A673 (cell line): Measurements from ENCODE around the gene FGF21. TPM values are rescaled to one million over a fixed set of nuclear protein-coding genes. Genes with fewer than 3 reads are reported as not detected.

Experiments
- BruUV-seq: library from RNA; stranded (reverse); fragments of 400-500 nt; replicated peaks from 2 replicates; lab custom pipeline; 2021; lab: Mats Ljungman, UMichigan
- CTCF ChIA-PET: fragments of 300-600 bp; sonication (Branson Sonifier 250); formaldehyde crosslinking; loops from one replicate; lab custom pipeline; 2022; ENCODE audit warnings: antibody characterized with exemption; lab: Charles Lee
- POLR2A ChIA-PET: fragments of 300-600 bp; sonication (Branson Sonifier 250); formaldehyde crosslinking; loops from one replicate; lab custom pipeline; 2022; ENCODE audit warnings: antibody characterized with exemption; ENCODE audit not compliant: low non-redundant PET; lab: Charles Lee
- DNase-seq: peaks from one replicate; pipeline ENCODE4 v3.0.0-alpha.2; 2015; ENCODE audit warnings: low spot score
- H3K27ac ChIP-seq: fragments of 200-600 bp; sonication (generic); 2 replicates; pipeline ENCODE4 v1.5.1; 2016; ENCODE audit warnings: mixed run types, low read depth, mild to moderate bottlenecking, mixed read lengths, antibody characterized with exemption, low read length; ENCODE audit not compliant: poor library complexity, severe bottlenecking
- H3K27me3 ChIP-seq: fragments of 200-600 bp; sonication (generic); replicated peaks from 2 replicates; pipeline ENCODE4 v1.6.1; 2017; ENCODE audit warnings: mixed run types, low read depth, mild to moderate bottlenecking, mixed read lengths, antibody characterized with exemption, low read length; ENCODE audit not compliant: insufficient read depth, poor library complexity
- H3K36me3 ChIP-seq: fragments of 200-600 bp; sonication (generic); 2 replicates; pipeline ENCODE4 v1.6.1; 2016; ENCODE audit warnings: mixed run types, mild to moderate bottlenecking, mixed read lengths, antibody characterized with exemption, low read length; ENCODE audit not compliant: insufficient read depth, poor library complexity, severe bottlenecking
- H3K4me1 ChIP-seq: fragments of 200-600 bp; sonication (generic); 2 replicates; pipeline ENCODE4 v1.6.1; 2017; ENCODE audit warnings: mixed run types, mild to moderate bottlenecking, mixed read lengths, antibody characterized with exemption, low read length; ENCODE audit not compliant: insufficient read depth, poor library complexity, severe bottlenecking
- H3K4me3 ChIP-seq: fragments of 200-600 bp; sonication (generic); 2 replicates; pipeline ENCODE4 v1.5.1; 2016; ENCODE audit warnings: low read depth, mixed run types, mild to moderate bottlenecking, mixed read lengths, low read length; ENCODE audit not compliant: poor library complexity, severe bottlenecking
- H3K9me3 ChIP-seq: fragments of 200-600 bp; sonication (generic); 2 replicates; pipeline ENCODE4 v1.6.1; 2016; ENCODE audit warnings: mixed run types, low read depth, mild to moderate bottlenecking, mixed read lengths, antibody characterized with exemption, low read length; ENCODE audit not compliant: poor library complexity, severe bottlenecking
- EZH2 ChIP-seq: fragments of 200-600 bp; sonication (generic); IDR thresholded peaks from 2 replicates; pipeline ENCODE4 v1.6.1; 2017; ENCODE audit warnings: borderline replicate concordance, low read depth, mild to moderate bottlenecking, mixed read lengths, antibody characterized with exemption, low read length; ENCODE audit not compliant: poor library complexity, severe bottlenecking
- intact Hi-C: fragments of 100-400 bp; cut with micrococcal nuclease; formaldehyde crosslinking; loops from one replicate; pipeline ENCODE4 v1.10.0; 2022; ENCODE audit not compliant: unreplicated experiment
- total RNA-seq: library from RNA; stranded (reverse); gene quantifications from 2 replicates; pipeline ENCODE4 v1.2.3, GENCODE V29; 2021
- TF ChIP-seq, protein P1 (sequence below): fragments of 300-800, 200-600 bp; sonication (generic); conservative IDR thresholded peaks from 2 replicates; pipeline ENCODE4 v1.5.1; 2017; ENCODE audit warnings: low read depth, mild to moderate bottlenecking, antibody characterized with exemption, low read length, moderate library complexity, mixed read lengths

Gene FGF21
- total RNA-seq, 1 experiment from 2014 or later = not detected

DNA sequence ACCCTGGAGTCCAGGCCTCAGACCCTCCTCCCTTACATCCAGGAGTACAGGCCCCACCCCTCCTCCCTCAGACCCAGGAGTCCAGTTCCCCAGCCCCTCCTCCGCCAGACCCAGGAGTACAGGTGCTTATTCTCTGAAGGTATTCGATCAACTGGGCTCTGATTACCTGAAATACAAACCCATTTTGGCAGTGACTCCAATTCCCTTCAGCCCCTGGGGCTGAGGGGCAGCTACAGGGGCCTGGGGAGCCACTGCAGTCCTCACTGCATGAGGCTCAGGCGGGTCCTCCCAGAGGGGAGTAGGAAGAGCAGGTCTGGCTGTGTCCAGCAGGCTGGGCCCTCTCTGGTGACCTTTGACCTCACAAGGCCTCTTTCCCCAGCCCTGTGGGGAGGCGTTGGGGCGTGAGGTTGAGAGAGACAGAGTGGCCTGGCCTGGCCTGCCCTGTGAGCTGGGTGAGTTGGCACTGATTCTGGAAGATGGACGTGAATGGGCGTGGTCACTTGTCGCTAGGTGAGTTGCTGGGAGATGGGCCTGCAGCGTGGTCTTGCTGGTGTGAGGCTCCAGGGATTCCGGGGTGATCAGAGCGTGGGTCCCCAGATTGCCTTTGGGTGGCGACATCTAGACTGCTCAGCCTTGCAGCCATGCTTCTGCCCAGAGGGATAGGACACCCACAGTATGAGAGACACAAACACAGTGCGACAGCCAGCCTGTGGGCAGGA, 52.4 kb downstream of the FGF21 start:
- BruUV-seq = no TSS peak
- intact Hi-C loops = no loop called here
- Histone ChIP-seq H3K27ac (peak overlapping the region; percentile 20), H3K36me3 (peaks cover 5% of the 10 kb centered on the region), H3K9me3 (no peaks in the 10 kb centered on the region), H3K4me3 (no peak overlapping the region), H3K27me3 (no peaks in the 10 kb centered on the region), H3K4me1 (peaks cover 13% of the 10 kb centered on the region)
- CTCF ChIA-PET = no interaction called here
- TF ChIP-seq EZH2 = no peak
- TF ChIP-seq, protein P1, sequence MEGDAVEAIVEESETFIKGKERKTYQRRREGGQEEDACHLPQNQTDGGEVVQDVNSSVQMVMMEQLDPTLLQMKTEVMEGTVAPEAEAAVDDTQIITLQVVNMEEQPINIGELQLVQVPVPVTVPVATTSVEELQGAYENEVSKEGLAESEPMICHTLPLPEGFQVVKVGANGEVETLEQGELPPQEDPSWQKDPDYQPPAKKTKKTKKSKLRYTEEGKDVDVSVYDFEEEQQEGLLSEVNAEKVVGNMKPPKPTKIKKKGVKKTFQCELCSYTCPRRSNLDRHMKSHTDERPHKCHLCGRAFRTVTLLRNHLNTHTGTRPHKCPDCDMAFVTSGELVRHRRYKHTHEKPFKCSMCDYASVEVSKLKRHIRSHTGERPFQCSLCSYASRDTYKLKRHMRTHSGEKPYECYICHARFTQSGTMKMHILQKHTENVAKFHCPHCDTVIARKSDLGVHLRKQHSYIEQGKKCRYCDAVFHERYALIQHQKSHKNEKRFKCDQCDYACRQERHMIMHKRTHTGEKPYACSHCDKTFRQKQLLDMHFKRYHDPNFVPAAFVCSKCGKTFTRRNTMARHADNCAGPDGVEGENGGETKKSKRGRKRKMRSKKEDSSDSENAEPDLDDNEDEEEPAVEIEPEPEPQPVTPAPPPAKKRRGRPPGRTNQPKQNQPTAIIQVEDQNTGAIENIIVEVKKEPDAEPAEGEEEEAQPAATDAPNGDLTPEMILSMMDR = 0 out of 2 replicates have a peak, but pooled peaks have one; percentile 29
- POLR2A ChIA-PET = no interaction called here
- no peak for DNase-seq

Other genes with a start within 250 kb of the FGF21 start
- gene LMTK3, start 243.7 kb upstream of the FGF21 start, total RNA-seq = 0.52 and 1.0 TPM in 2 replicates
- gene SULT2B1, start 203.4 kb upstream of the FGF21 start, total RNA-seq = 0.24 and 0.60 TPM in 2 replicates
- gene SPACA4, start 148.8 kb upstream of the FGF21 start, total RNA-seq = not detected in 2 replicates
- gene FAM83E, start 140.4 kb upstream of the FGF21 start, total RNA-seq = 5.5 and 6.1 TPM in 2 replicates
- gene RPL18, start 136.3 kb upstream of the FGF21 start, total RNA-seq = 1,417 and 1,448 TPM in 2 replicates
- 38.8 and 43.0 TPM in 2 replicates for gene SPHK2, start 136.0 kb upstream of the FGF21 start, total RNA-seq
- gene DBP, start 118.1 kb upstream of the FGF21 start, total RNA-seq = 14.2 and 22.1 TPM in 2 replicates
- gene CA11, start 109.3 kb upstream of the FGF21 start, total RNA-seq = 36.8 and 38.2 TPM in 2 replicates
- not detected in 2 replicates for gene NTN5, start 82.5 kb upstream of the FGF21 start, total RNA-seq
- gene FUT2, start 59.6 kb upstream of the FGF21 start, total RNA-seq = not detected in 2 replicates
- 4.7 and 5.9 TPM in 2 replicates for gene MAMSTR, start 35.8 kb upstream of the FGF21 start, total RNA-seq
- gene RASIP1, start 14.9 kb upstream of the FGF21 start, total RNA-seq = 3.8 and 5.0 TPM in 2 replicates
- gene IZUMO1, start 8.6 kb upstream of the FGF21 start, total RNA-seq = not detected in 2 replicates
- 0.06 and 0.15 TPM in 2 replicates for gene FUT1, start 2.9 kb upstream of the FGF21 start, total RNA-seq
- 54.0 and 62.7 TPM in 2 replicates for gene BCAT2, start 55.5 kb downstream of the FGF21 start, total RNA-seq
- 2.0 and 3.0 TPM in 2 replicates for gene HSD17B14, start 81.0 kb downstream of the FGF21 start, total RNA-seq
- gene PLEKHA4, start 113.1 kb downstream of the FGF21 start, total RNA-seq = 20.7 and 24.1 TPM in 2 replicates
- gene PPP1R15A, start 116.9 kb downstream of the FGF21 start, total RNA-seq = 27.6 and 41.2 TPM in 2 replicates
- not detected in 2 replicates for gene TULP2, start 143.2 kb downstream of the FGF21 start, total RNA-seq
- 86.7 and 109 TPM in 2 replicates for gene NUCB1, start 144.8 kb downstream of the FGF21 start, total RNA-seq
- gene DHDH, start 178.2 kb downstream of the FGF21 start, total RNA-seq = not detected in 2 replicates
- 103 and 112 TPM in 2 replicates for gene BAX, start 199.4 kb downstream of the FGF21 start, total RNA-seq
- 1,330 and 1,983 TPM in 2 replicates for gene FTL, start 209.8 kb downstream of the FGF21 start, total RNA-seq
- gene GYS1, start 237.8 kb downstream of the FGF21 start, total RNA-seq = 54.6 and 57.0 TPM in 2 replicates
- gene RUVBL2, start 238.4 kb downstream of the FGF21 start, total RNA-seq = 227 and 241 TPM in 2 replicates